Measurements from ENCODE around the gene RBM3. TPM values are rescaled to one million over a fixed set of nuclear protein-coding genes. Genes with fewer than 3 reads are reported as not detected.

RBM3 gene
- total RNA-seq, 1 experiment from 2014 or later: 528 TPM

DNA sequence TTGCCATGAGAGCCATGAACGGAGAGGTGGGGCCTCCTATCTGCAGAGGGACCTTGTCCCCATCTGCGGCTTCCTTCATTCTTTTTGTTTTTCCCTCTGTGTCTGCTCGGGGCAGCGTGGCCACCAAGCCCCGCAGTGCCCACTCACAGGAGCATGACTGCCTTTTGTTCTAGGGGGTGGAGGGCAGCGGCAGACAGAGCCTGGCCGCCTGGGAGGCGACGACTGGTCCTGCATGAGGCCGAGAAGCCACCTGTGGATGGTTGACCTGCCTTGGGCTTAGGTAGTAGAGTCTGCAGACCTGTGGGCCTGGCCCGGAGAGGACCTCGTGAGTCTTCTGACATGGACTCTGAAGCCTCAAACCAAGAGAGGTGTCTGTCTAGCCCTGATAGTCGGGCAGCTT, 1.4 kb downstream of the RBM3 start:
- peak overlapping the region; percentile 81 to 99 for H3K4me3 ChIP-seq (ENCODE audit: low read depth in 2 of 2, low read length in 2 of 2)
- H3K36me3 ChIP-seq (ENCODE audit: control insufficient read depth, insufficient read depth, low read length): peaks cover 26% of the 10 kb centered on the region
- POLR2A ChIA-PET: no interaction called here
- peak overlapping the region; percentile 99 for H3K27ac ChIP-seq (ENCODE audit: low read length)
- CTCF ChIA-PET: no interaction called here
- in situ Hi-C loops (cut with HindIII; ENCODE audit: low pct_unique_long_range_greater_than_20kb, low sequenced_read_pairs): no loop called here
- H3K9me3 ChIP-seq (ENCODE audit: control insufficient read depth, insufficient read depth, low read depth, low read length): no peaks in the 10 kb centered on the region
- no peak for ATAC-seq
- no peak for TF ChIP-seq TCF7L2 (IDR thresholded peaks at IDR 0.05; ENCODE audit: low read depth, low read length)
- no peak for TF ChIP-seq POLR2AphosphoS5 (IDR thresholded peaks at IDR 0.05; ENCODE audit: low read depth, low read length)
- TF ChIP-seq, protein P1, sequence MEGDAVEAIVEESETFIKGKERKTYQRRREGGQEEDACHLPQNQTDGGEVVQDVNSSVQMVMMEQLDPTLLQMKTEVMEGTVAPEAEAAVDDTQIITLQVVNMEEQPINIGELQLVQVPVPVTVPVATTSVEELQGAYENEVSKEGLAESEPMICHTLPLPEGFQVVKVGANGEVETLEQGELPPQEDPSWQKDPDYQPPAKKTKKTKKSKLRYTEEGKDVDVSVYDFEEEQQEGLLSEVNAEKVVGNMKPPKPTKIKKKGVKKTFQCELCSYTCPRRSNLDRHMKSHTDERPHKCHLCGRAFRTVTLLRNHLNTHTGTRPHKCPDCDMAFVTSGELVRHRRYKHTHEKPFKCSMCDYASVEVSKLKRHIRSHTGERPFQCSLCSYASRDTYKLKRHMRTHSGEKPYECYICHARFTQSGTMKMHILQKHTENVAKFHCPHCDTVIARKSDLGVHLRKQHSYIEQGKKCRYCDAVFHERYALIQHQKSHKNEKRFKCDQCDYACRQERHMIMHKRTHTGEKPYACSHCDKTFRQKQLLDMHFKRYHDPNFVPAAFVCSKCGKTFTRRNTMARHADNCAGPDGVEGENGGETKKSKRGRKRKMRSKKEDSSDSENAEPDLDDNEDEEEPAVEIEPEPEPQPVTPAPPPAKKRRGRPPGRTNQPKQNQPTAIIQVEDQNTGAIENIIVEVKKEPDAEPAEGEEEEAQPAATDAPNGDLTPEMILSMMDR (IDR thresholded peaks at IDR 0.05): no peak
- TF ChIP-seq, protein P2, sequence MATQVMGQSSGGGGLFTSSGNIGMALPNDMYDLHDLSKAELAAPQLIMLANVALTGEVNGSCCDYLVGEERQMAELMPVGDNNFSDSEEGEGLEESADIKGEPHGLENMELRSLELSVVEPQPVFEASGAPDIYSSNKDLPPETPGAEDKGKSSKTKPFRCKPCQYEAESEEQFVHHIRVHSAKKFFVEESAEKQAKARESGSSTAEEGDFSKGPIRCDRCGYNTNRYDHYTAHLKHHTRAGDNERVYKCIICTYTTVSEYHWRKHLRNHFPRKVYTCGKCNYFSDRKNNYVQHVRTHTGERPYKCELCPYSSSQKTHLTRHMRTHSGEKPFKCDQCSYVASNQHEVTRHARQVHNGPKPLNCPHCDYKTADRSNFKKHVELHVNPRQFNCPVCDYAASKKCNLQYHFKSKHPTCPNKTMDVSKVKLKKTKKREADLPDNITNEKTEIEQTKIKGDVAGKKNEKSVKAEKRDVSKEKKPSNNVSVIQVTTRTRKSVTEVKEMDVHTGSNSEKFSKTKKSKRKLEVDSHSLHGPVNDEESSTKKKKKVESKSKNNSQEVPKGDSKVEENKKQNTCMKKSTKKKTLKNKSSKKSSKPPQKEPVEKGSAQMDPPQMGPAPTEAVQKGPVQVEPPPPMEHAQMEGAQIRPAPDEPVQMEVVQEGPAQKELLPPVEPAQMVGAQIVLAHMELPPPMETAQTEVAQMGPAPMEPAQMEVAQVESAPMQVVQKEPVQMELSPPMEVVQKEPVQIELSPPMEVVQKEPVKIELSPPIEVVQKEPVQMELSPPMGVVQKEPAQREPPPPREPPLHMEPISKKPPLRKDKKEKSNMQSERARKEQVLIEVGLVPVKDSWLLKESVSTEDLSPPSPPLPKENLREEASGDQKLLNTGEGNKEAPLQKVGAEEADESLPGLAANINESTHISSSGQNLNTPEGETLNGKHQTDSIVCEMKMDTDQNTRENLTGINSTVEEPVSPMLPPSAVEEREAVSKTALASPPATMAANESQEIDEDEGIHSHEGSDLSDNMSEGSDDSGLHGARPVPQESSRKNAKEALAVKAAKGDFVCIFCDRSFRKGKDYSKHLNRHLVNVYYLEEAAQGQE (IDR thresholded peaks at IDR 0.05; ENCODE audit: insufficient read depth in 1 of 2, low read depth in 2 of 2, low read length in 1 of 2): no peak
- no peak for TF ChIP-seq SIN3A (IDR thresholded peaks at IDR 0.05; ENCODE audit: borderline replicate concordance, insufficient read depth, low read depth, low read length)
- intact Hi-C loops (cut with micrococcal nuclease; ENCODE audit: unreplicated experiment): no loop called here
- no TSS peak for BruUV-seq (replicated peaks)
- DNase-seq (ENCODE audit: low read depth, low spot score): no peak
- H3K4me1 ChIP-seq (ENCODE audit: control insufficient read depth, insufficient read depth, low read length): peaks cover 11% of the 10 kb centered on the region
- no peaks in the 10 kb centered on the region for H3K27me3 ChIP-seq (ENCODE audit: control insufficient read depth, insufficient read depth, low read length)

DNA sequence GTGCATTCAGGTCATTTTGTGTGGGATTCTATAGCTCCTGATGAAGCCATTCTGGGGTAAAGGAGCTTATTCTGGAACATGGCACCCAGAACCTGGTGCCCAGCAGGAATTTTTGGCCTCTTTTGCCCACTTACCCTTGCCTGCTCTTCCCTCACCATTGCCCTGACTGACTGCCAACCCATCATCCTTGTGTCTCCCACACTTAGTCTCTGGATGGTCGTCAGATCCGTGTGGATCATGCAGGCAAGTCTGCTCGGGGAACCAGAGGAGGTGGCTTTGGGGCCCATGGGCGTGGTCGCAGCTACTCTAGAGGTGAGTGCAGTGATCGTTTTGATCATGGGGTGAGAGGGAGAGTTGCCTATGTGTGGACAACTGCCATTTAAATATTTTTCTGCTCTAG, 1.8 kb downstream of the RBM3 start:
- ATAC-seq (no peak), DNase-seq (ENCODE audit: low read depth, low spot score) (no peak)
- Histone ChIP-seq H3K4me3 (ENCODE audit: low read depth in 2 of 2, low read length in 2 of 2) (peak overlapping the region; percentile 81 to 99), H3K4me1 (ENCODE audit: control insufficient read depth, insufficient read depth, low read length) (peaks cover 11% of the 10 kb centered on the region), H3K9me3 (ENCODE audit: control insufficient read depth, insufficient read depth, low read depth, low read length) (no peaks in the 10 kb centered on the region), H3K27ac (ENCODE audit: low read length) (peak overlapping the region; percentile 99), H3K27me3 (ENCODE audit: control insufficient read depth, insufficient read depth, low read length) (no peaks in the 10 kb centered on the region), H3K36me3 (ENCODE audit: control insufficient read depth, insufficient read depth, low read length) (peaks cover 26% of the 10 kb centered on the region)
- POLR2A ChIA-PET: no interaction called here
- in situ Hi-C loops (cut with HindIII; ENCODE audit: low pct_unique_long_range_greater_than_20kb, low sequenced_read_pairs): no loop called here
- CTCF ChIA-PET: no interaction called here
- TF ChIP-seq, protein P1 (IDR thresholded peaks at IDR 0.05): no peak
- 0 out of 2 replicates have a peak, but pooled peaks have one; percentile 21 for TF ChIP-seq POLR2AphosphoS5 (IDR thresholded peaks at IDR 0.05; ENCODE audit: low read depth, low read length)
- no TSS peak for BruUV-seq (replicated peaks)
- intact Hi-C loops (cut with micrococcal nuclease; ENCODE audit: unreplicated experiment): no loop called here
